Heart right ventricle (tissue), 16 donors: ENCODE results near the gene ASAP2. TPM values are rescaled to one million over a fixed set of nuclear protein-coding genes. Genes with fewer than 3 reads are reported as not detected.
A peak's percentile ranks its signal among the peaks of the same experiment; 100 is the strongest.

Experiments
- ATAC-seq, 8 donors: fragments of 200-7000 bp; cut with Tn5 transposase; one replicate each; pipeline ENCODE4 v1.9.1; 2020; ENCODE audit warnings: mild to moderate bottlenecking in 8 of 8, moderate library complexity in 8 of 8, moderate number of reproducible peaks in 1 of 8
- DNase-seq, 2 donors: peaks; one replicate each; pipeline ENCODE4 v3.0.0-alpha.2; 2020
- H3K27ac ChIP-seq, 10 donors: fragments of 200-600 bp; sonication (generic) in 2 of 10; one replicate each; pipeline versions ENCODE4 v1.5.0 to v1.8.0; 2020 to 2022; ENCODE audit warnings: mild to moderate bottlenecking in 3 of 10
- H3K27me3 ChIP-seq, 7 donors: fragments of 200-600 bp; one replicate each; pipeline ENCODE4 v1.8.0; 2021 to 2022; ENCODE audit warnings: mild to moderate bottlenecking in 2 of 7
- H3K36me3 ChIP-seq, 9 donors: fragments of 200-600 bp; sonication (generic) in 1 of 9; one replicate each; pipeline versions ENCODE4 v1.5.0 to v1.8.0; 2020 to 2022; ENCODE audit warnings: mild to moderate bottlenecking in 2 of 9
- H3K4me1 ChIP-seq, 9 donors: fragments of 200-600 bp; sonication (generic) in 1 of 9; one replicate each; pipeline versions ENCODE4 v1.5.0 to v1.8.0; 2020 to 2022; ENCODE audit warnings: mild to moderate bottlenecking in 4 of 9
- H3K4me3 ChIP-seq, 10 donors: fragments of 200-600 bp; sonication (generic) in 2 of 10; one replicate each; pipeline versions ENCODE4 v1.5.0 to v1.8.0; 2020 to 2022; ENCODE audit warnings: mild to moderate bottlenecking in 7 of 10, moderate library complexity in 2 of 10
- H3K9me3 ChIP-seq, 11 donors: fragments of 200-600 bp in 10 of 11; sonication (generic) in 2 of 11; one replicate each; pipeline versions ENCODE4 v1.5.0 to v1.8.0; 2013 to 2022; ENCODE audit warnings: mild to moderate bottlenecking in 2 of 11, control low read depth in 1 of 11, moderate library complexity in 1 of 11
- CTCF ChIP-seq, 9 donors: fragments of 200-600 bp; sonication (generic) in 2 of 9; IDR thresholded peaks; one replicate each; pipeline versions ENCODE4 v1.5.0 to v1.8.0; 2021 to 2022; ENCODE audit warnings: antibody characterized with exemption in 9 of 9, mild to moderate bottlenecking in 5 of 9, moderate library complexity in 1 of 9
- WGBS, 2 donors: extraction: QIAGEN DNeasy Blood & Tissue Kit; methylation state at CpG; one replicate each; pipeline ENCODE4 v1.1.7; 2013; ENCODE audit warnings: inconsistent platforms in 1 of 2; 5-methylcytosine and 5-hydroxymethylcytosine counted together
- intact Hi-C, 10 donors: fragments of 100-400 bp; cut with DNase I; formaldehyde crosslinking; loops; one replicate each; pipeline versions ENCODE4 v1.11.1 to v1.14.2; 2022
- polyA plus RNA-seq, 2 donors: library from polyadenylated mRNA; stranded (reverse); fragments of 200-250 nt; gene quantifications; one replicate each; pipeline ENCODE4 v1.2.3, GENCODE V29; 2013
- total RNA-seq, 10 donors: library from RNA; stranded (reverse); fragmentation: NEBNext Ultra II Directional in 3 of 10; extraction: Animal tissue kit (Norgen Biotek cat#: 25700) in 3 of 10; gene quantifications; one replicate each; pipeline versions ENCODE4 v1.2.1 to v1.2.4, GENCODE V29; 2021 to 2023
- donor health status: Arrhythmogenic right ventricular cardiomyopathy.
- donor health status: ischemic (EF 13 %, LVEDD 7.1; RV severe dilation, severe dysfunction).
- donor health status: healthy with polysubstance abuse.
- donor health status: DM: no; HTN: yes; CAD: no.
- donor health status: DM: no; HTN: no; CAD: no.
- donor health status: ischemic (EF 25% LVEDD 6.9; RV normal size, moderate dysfunction).
- donor health status: ischemic (EF 25% LVEDD 5.7; RV mildly dilated, moderate dysfunction).
- donor health status: healthy.
- donor health status: DM: yes; HTN: yes; CAD: no.
- donor health status: Ischemic cardiomyopathy.
- donor health status: ischemic (EF 35%, LVEDD 5.7; RV mildly dilated, moderate dysfunction).
- donor health status: nonischemic (EF 11% LVEDD 7.7; RV severe dilation, severe dysfunction).
- donor health status: DM: yes; HTN: yes; CAD: no.
- donor health status: PGD.
- donor health status: ischemic (EF 29% LVEDD 5.4; RV normal size, mild dysfunction).
- donor health status: nonischemic (EF 23%, LVEDD 6.1; RV moderate dilation, normal function).

ASAP2 gene
- total and polyA plus RNA-seq, 12 donors: 5.4 to 17.3 (median 11.8) TPM

DNA sequence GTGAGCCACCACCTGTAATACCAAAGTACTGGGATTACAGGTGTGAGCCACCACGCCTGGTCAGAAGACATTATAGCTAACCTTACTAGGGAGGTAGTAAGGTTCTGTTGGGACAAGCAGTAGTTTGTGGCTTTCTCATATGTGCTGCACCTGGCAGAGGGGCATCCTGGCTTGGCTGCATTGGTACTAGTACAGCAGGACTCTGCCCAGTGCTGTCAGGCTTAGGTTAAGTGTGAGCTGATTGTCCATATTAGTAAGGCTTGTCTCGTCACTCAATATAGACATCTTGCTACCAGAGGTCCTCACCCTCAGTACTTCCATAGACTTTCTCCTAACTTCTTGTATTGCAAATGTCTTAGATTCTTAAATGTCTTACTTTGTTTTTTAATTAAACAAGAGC, 96.1 kb downstream of the ASAP2 start:
- WGBS, 2 donors: 82 to 91% methylated on average over 2 of the region's 2 CpGs
- ATAC-seq: peak in 1 of 8 donors; percentile 60

DNA sequence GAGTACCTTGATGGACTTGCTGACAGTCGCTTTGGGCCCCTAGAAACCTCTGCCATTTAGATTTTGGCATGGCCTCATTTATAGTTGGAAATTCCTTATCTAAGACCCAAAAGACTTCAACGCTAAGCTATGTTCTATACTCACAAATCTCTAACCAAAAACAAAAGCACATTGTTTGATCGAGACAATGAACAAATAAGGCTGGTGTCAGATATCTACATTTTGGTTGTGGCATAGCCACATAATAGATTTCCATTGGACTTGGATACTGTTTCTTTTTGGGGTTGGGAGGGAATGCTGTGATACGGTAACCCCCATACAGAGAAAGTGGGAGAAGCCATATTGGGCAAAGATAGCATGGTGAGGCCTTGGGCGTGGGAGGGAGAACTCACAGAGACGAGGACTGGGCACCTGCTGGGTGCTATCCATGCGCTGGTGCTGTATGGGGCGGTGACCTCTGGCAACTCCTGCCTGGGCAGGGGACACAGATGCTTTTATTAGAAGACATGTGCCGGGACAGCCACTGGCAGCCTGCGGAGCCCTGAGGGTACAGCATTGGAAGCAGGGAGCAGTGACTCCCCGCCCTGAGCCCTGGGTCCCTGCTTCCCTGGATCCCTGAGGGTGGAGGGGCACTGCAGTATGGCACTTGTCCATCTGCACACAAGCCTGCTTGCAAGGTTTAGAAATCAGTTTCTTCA, 97.1 kb downstream of the ASAP2 start:
- H3K9me3 ChIP-seq: no peaks in the 10 kb centered on the region
- intact Hi-C loops: no loop called here
- no peaks in the 10 kb centered on the region for H3K27me3 ChIP-seq
- H3K4me3 ChIP-seq: no peak overlapping the region
- peaks cover 0 to 7% (median 0%) of the 10 kb centered on the region in 9 donors for H3K36me3 ChIP-seq
- H3K4me1 ChIP-seq: peaks cover 15 to 82% (median 34%) of the 10 kb centered on the region in 9 donors
- no peak for TF ChIP-seq CTCF (IDR thresholded peaks at IDR 0.05)
- 72 to 76% methylated on average over 11 of the region's 11 CpGs for WGBS, 2 donors
- DNase-seq (peak; percentile 36 to 52), ATAC-seq (peak; percentile 43 to 94 (median 75))
- H3K27ac ChIP-seq: peak overlapping the region in 2 of 10 donors; percentile 15 to 39

More for the DNA sequence above, 96.1 kb downstream of the ASAP2 start:
- H3K4me1 ChIP-seq: peaks cover 10 to 82% (median 38%) of the 10 kb centered on the region in 9 donors
- TF ChIP-seq CTCF (IDR thresholded peaks at IDR 0.05): no peak
- H3K9me3 ChIP-seq: no peaks in the 10 kb centered on the region
- DNase-seq: no peak
- no peak overlapping the region for H3K27ac ChIP-seq
- H3K4me3 ChIP-seq: no peak overlapping the region
- intact Hi-C loops: no loop called here
- peaks cover 0 to 14% (median 0%) of the 10 kb centered on the region in 9 donors for H3K36me3 ChIP-seq
- no peaks in the 10 kb centered on the region for H3K27me3 ChIP-seq

GRCh38 chr2:9306911-9307310, 100.3 kb downstream of the ASAP2 start:
- intact Hi-C loops: no loop called here
- no peak for DNase-seq
- Histone ChIP-seq H3K4me1 (peaks cover 28 to 81% (median 49%) of the 10 kb centered on the region in 9 donors), H3K27ac (peak overlapping the region in 7 of 10 donors; percentile 22 to 41 (median 37)), H3K4me3 (no peak overlapping the region), H3K9me3 (no peaks in the 10 kb centered on the region), H3K27me3 (no peaks in the 10 kb centered on the region), H3K36me3 (no peaks in the 10 kb centered on the region)
- no peak for ATAC-seq
- no peak for TF ChIP-seq CTCF (IDR thresholded peaks at IDR 0.05)
- 69 to 78% methylated on average over 8 of the region's 8 CpGs for WGBS, 2 donors

DNA sequence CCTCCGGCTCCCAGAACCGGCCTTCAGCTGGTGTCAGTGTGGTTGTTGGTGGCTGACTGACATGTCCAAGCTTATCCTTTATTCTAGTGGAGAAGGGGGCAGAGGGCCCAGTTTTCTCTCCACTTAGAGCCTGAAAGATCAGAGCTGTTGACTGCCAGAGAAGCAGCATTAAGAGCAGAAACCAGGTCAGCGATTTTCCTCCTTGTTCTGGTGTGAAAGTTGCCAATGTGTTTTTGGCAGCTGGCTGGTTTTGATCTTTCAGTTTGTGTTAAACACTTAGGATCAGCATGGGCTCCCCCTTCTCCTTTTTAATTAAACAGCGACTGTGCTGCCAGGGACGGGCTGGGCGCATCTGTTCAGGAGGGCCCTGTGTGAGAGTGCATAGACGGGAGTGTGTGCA, 100.9 kb downstream of the ASAP2 start:
- TF ChIP-seq CTCF (IDR thresholded peaks at IDR 0.05): no peak
- Histone ChIP-seq H3K4me3 (no peak overlapping the region), H3K27ac (peak overlapping the region in 8 of 10 donors; percentile 22 to 41 (median 37)), H3K36me3 (no peaks in the 10 kb centered on the region), H3K4me1 (peaks cover 28 to 83% (median 52%) of the 10 kb centered on the region in 9 donors), H3K27me3 (no peaks in the 10 kb centered on the region), H3K9me3 (no peaks in the 10 kb centered on the region)
- 85 to 88% methylated on average over 7 of the region's 7 CpGs for WGBS, 2 donors
- ATAC-seq (no peak), DNase-seq (no peak)
- intact Hi-C loops: no loop called here
